ENCODE data around the gene LFNG.

The LFNG gene

DNA sequence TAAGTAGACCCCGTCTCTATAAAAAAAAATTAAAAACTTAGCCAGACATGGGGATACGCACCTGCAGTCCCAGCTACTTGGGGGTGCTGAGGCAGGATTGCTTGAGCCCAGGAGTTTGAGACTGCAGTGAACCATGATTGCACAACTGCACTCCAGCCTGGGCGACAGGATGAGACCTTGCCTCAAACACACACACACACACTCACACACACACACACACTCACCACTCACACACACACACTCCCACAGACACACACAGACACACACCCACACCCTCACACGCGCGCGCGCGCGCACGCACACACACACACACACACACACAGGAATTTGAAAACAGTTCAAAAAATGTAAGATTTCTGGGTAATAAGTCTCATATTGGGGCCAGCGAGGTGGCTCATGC is 34.7 kb upstream of the LFNG start:
- no peak for DNase-seq (ENCODE audit: low read depth)

DNA sequence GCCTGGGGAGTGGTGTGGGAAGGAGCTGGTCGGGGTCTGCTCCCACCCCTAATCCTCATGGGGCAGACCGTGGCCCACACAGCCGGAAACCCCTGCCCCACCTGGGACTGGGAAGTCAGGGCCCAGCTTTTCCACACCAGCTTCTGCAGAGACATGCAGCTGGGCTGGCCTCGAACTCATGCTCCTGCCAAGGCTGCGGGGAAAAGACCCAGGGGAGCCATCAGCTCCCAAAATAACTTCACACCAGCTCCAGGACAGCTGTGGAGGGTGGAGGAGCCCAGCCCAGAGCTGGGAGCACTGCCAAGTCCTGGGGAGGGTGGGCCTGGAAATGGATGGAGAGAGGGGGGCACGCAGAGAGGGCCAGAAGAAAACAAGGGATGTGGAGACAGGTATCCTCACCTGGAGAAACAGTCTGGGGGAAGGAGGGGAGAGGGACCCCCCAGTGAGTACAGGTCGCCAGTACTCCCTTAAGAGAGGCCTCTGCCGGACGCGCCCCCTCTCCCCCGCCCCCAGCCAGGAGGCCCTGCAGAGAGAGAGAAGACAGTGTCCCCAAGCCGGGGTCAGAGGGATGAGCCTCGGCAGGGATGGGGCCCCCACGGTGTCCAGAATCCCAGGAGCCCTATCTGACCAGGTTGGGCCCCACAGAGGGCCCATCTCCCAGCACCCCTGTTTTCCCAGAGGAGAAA is 31.8 kb upstream of the LFNG start:
- DNase-seq (ENCODE audit: low read depth) = no peak

- DNase-seq (ENCODE audit: low read depth) = no peak
Measured at GRCh38 chr7:2488272-2488645, 31.3 kb upstream of the LFNG start.

- DNase-seq (ENCODE audit: low read depth) = no peak
Measured at GRCh38 chr7:2488681-2489080, 30.9 kb upstream of the LFNG start.

GRCh38 chr7:2490181-2490651 is 29.4 kb upstream of the LFNG start:
- no peak for DNase-seq (ENCODE audit: low read depth)

DNA sequence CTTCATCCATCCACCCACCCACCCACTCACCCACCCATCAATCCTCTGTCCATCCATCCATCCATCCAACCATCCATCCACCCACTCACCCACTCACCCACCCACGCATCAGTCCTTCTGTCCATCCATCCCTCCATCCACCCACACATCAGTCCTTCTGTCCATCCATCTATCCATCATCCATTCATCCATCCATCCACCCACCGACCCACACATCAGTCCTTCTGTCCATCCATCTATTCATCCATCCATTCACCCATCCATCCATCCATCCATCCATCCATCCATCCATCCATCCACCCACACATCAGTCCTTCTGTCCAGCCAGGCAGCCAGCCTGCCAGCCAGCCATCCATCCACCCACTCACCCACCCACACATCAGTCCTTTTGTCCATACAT is 27.5 kb upstream of the LFNG start:
- no peak for DNase-seq (ENCODE audit: low read depth)

DNA sequence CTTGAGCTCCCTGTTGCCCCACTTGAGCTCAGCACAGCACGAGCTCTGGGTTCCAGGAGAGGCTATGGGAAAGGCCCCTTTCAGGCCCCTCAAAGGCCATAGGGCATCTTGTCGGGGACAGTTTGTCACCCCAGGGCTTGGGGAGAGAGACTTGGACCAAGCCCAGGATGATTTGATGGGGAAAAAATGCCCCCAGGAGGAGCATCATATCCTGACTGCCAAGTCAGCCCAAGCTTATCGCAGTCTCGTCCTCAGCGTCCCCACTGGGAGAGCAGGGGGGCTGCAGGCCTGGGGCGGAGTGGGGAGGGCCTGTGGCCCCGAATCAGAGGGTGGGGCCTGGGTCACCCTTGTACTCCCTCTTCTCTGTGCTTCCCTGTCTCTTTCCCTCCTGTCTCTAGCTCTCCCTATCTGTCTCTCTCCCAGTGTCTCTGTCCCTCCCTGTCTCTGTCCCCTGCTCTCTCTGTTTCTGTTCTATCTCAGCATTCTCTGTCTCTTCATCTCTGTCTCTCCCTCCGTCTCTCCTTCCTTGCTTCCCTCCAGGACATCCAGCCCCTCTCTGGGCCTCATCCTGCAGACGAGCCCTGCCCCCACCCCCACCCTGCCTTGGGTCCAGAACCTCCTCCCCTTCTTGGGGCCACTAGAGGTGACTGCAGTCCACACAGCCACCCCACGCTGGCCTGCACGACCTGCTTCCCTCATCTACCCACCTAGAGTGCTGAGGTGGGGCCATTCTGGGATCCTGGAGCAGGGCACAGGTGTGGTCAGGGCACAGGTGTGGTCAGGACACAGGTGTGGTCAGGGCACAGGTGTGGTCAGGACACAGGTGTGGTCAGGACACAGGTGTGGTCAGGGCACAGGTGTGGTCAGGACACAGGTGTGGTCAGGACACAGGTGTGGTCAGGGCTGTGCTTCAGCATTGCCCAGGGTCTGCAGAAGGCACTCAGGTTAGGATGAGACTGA is 26.1 kb upstream of the LFNG start:
- DNase-seq (ENCODE audit: low read depth) = no peak

DNA sequence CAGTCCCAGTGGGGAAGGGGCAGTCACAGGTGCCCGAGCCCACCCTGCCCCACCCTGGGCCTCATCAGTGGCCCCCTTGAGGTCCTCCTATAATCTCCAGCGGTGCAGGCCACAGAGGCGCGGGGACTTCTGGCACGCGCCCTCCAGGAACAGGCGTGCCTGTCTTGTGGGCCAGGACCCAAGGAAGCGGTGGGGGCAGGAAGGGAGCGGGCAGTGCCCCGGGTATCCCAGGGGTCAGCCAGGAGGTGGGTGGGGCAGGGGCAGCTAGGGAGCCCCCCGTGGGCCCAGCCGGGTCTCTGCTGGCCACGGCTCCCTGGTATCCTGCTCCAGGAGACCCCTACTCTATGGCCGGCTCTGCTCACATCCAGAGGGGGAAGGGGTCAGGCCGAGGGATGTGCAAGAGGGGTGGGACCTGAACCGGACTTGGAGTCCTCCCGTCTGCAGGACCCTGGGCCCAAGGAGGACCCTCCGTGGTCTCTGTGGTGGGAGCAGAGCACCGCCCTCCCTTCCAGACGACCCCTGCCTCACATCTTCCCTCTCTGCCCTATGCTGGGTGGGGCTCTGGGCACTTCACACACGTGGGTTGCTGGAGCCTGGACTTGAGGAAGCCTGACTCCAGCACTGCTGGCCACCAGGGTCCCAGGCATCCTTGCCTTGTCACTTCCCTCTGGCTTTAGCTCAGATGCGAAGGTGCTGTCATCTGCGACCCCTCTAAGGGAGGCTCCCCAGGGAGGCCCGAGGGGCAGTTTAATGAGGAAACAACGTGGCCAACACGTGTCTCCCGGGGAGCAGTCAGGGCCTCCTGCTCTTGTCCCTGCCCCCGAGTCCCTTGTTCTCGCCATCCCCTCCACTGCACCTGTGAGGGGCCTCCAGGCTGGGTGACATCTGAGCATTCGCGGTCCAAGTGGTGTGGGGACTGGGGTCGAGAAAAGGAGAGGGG is 25.1 kb upstream of the LFNG start:
- DNase-seq (ENCODE audit: low read depth) = no peak

DNA sequence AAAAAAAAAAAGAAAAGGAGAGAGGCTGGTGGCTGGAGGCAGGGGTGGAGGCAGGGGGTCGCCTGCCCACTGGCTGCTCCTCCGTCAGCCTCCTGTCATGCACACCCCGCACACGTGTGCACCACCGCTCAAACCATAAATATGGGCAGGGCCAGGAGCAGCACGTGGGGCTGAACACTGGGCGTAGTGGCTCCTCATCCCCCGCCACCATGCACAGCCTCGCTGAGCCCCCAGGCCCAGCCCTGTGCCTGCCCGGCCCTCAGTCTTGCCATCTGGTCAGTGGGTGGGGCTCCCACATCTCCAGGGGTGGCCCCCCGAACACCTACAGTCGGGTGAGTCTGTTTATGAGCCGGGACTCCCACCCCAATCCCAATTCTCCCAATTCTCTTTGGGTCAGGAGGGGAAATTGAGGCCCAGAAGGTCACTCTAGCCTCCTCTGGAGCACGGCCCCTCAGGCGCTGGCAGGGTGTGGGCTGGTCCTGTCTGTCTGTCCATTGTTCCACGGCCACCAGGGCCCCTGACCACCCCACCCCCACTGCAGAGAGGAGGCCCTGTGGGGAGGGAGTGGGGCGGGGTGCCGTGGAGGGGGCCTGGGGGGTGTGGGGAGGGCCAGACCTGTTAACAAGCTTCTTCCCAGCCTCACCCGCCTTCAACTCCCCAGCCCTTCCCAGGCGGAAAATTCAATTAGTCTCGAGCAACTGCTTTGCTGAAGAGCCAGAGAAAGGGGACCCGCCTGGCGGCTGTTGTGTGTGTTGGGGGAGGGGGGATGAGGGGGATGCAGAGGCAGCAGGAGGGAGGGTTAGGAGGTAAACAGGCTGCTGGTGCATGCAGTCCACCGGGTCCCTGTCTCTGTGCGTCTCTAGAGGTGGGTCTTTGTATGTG is 23.9 kb upstream of the LFNG start:
- no peak for DNase-seq (ENCODE audit: low read depth)

GRCh38 chr7:2496375-2496774 is 23.2 kb upstream of the LFNG start:
- no peak for DNase-seq (ENCODE audit: low read depth)

DNA sequence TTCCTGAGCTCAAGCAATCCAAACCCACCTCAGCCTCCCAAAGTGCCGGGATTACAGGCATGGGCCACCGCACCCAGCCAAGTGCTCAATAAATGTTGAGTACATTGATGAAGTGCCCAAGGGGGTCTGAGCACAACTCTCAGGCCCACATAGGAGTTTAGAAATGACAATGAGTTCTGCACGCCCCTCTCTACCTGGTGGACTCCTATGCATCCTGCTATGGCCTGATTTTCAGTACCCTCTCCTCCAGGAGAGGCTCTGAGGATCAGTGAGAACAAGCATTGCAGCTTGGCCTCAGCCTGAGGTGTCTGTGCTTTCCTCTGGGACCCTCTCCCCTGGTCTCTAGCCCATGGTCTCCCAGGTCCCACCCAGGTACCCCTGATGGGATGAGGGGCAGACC is 22.5 kb upstream of the LFNG start:
- no peak for DNase-seq (ENCODE audit: low read depth)

DNA sequence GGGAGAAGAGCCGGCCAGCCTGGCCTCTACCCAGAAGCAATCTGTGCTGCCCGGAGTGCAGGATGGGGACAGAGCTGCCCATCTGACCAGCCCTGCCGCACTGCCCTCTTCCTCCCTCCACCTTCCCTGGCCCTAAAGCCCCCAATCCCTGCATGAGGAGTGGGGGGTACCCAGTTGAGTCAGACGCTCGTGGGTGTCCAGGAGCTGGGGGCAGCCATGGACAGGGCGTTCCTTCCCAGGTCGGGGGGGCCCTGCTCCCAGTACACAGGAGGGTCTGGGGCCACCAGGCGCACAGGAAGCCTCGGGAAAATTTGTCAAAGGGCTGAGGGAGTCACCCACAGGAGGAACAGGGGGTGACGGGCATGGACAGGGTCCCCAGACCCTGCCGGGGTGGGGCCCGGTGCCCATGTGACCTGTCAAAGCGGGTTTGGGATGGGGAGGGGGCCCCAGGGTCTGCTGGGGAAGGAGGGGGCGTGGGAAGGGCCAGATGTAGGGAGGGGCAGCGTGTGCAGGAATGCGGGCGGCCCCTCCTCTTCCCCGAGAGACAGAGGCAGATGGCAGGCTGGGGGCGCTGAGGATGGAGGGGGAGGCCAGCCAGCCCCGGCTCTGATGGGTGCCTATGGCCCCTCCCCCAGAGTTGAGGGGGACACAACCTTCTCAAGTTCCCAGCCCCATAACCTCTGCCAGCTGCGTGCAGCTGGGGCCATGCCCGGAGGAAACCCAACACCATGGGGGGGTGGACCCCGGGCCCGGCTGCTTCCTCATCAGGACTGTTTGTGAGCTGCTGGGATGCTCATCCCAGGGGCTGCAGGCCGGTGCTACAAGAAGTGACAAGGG is 21.9 kb upstream of the LFNG start:
- no peak for DNase-seq (ENCODE audit: low read depth)

DNA sequence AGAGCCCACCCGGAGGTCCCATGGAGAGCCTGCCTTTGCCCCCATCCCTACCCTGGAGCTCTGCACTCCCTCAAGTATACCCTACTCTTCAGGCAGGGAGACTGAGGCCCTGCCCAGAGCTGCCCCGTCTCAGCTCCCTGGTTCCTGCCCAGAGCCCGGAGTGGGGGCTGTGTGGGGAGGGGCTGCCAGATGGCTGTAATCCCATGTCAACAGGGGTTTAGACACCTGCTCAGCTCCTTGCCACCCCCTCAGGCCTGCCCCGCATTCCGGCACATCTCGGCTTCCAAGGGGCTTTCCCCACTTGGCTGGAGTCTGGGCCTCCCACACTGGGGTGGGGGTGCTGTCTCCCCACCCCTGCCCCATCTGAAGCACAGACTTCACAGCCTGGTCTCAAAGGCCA is 20.9 kb upstream of the LFNG start:
- DNase-seq (ENCODE audit: low read depth) = no peak

GRCh38 chr7:2499181-2499580 is 20.4 kb upstream of the LFNG start:
- DNase-seq (ENCODE audit: low read depth) = no peak

- DNase-seq (ENCODE audit: low read depth) = no peak
Measured at GRCh38 chr7:2499719-2500430, 19.7 kb upstream of the LFNG start.

DNA sequence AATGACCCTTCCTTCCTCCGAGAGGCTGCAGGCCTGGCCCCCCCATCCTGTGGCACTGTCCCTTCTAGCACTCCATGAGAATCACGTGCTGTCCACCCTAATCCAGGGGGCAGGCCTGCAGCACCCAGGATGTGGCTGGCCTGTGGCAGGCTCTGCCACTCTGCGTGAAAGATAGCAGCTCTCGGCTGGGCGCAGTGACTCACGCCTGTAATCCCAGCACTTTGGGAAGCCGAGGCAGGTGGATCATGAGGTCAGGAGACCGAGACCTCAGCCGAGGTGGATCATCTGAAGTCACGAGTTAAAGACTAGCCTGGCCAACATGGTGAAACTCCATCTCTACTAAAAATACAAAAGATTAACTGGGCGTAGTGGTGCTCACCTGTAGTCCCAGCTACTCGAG is 18.9 kb upstream of the LFNG start:
- DNase-seq (ENCODE audit: low read depth) = no peak

DNA sequence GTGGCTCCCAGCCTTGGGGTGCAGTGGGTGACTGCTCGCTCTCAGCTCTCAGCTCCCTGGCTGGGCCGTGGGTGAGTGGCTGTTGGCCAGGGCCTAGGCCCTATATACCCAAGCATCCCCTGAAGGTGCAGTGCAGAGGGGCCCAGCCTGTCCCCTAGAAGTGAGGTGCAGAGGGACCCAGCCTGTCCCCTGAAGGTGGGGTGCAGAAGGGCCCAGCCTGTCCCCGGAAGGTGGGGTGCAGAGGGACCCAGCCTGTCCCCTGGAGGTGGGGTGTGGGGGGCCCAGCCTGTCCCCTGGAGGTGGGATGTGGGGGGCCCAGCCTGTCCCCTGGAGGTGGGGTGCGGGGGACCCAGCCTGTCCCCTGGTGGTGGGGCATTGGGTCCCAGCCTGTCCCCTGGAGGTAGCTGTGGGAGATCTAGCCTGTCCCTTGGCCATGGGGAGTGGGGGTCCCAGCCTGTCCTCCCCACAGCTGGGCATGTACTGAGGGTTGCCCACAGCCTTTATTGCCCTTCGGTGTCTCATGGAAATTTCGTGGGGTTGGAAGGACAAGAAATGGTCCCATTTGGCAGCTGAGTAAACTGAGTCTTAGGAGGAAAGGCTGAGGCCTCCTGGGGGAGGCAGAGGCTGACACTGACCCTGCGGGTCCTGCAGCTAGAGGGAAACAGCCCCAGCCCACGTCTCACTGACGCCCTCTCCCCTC is 17.5 kb upstream of the LFNG start:
- no peak for DNase-seq (ENCODE audit: low read depth)

DNA sequence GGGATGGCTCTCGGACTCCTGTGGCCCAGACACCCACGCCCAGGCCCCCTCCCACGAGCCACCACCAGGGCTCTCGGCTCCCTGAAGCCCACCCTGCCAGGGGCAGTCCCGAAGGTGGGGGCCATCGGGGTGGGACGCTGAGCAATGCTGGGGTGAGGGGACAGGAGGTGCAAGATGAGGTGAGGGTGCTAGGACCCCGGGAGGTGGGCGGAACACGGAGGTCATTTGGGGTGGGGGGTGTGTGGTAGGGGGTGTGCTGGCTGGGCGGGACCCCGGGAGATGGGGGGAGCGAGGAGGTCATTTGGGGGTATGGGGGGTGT is 17.0 kb upstream of the LFNG start:
- DNase-seq (ENCODE audit: low read depth) = no peak
